ENCODE results near the gene TRIO. TPM values are rescaled to one million over a fixed set of nuclear protein-coding genes. Genes with fewer than 3 reads are reported as not detected.
"Not testable (repeated sequence)": the region's sequence is repeated elsewhere in the genome, so short reads cannot be mapped to it uniquely, and the experiment has no call there.

Gene TRIO
- polyA plus RNA-seq, 3 donors: 83.4 to 102 (median 96.1) TPM

DNA sequence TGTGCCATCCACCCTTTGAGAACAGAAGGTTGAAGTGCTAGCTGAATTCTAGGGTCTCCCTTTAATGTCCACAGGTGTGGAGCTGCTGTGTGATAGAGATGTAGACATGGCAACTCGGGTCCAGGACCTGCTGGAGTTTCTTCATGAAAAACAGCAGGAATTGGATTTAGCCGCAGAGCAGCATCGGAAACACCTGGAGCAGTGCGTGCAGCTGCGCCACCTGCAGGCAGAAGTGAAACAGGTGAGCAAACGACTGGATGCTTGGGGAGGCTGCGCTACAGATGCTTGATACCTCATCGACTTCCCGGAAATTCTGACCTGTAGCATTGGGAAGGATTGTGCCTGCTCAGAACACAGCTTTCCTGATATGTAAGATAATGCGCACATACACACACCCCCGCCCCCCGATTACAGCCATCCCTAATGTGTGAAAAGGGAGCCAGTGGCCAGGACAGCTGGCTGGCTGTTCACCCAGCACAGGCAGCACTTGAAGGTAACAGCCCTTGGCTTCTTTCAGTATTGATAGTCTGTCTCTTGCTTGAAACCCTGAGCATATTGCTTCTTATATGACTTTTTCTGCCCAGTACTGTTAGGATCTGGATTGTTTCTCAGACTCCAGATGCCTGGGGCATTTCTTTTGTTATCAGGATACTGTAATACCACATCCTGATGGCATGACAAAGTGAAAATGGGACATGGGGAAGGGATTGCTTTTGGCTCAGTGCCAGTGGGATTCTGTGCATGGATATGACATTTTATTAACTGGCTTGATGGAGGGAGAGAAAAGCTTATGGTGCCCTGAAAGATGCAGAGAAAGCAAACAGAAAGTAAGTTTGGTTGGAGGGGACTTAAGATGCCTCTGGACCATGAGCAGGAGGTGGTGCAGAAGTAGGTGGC, 221.7 kb downstream of the TRIO start:
- DNase-seq (ENCODE audit: low read depth in 3 of 3, low spot score in 2 of 3): no peak

DNA sequence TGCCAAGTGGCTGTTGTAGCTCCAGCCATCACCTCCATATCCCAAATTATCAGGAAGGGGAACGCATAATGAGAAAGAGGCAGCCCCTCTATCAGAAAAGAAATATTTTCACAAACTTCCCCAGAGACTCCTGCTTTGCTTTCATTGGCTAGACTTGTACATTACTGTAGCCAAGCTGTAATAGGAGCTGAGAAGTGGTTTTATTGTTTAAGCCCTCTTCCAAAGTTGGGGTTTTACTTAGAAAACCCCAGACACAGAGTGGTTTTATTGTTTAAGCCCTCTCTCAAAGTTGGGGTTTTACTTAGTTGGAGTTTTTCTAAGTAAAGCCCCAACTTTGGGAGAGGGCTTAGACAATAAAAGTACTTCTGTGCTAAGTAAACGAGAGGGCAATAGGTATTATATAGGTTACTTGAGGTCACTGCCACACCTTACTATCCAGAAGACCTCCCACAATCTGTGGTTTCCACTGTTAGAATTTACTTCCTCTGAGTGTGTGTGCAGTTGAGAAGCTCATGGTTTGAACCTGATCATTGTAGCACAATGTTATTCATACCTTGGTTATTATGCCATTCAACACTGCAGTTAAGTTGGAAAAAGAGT, 222.8 kb downstream of the TRIO start:
- no peak for DNase-seq (ENCODE audit: low read depth in 3 of 3, low spot score in 2 of 3)

DNA sequence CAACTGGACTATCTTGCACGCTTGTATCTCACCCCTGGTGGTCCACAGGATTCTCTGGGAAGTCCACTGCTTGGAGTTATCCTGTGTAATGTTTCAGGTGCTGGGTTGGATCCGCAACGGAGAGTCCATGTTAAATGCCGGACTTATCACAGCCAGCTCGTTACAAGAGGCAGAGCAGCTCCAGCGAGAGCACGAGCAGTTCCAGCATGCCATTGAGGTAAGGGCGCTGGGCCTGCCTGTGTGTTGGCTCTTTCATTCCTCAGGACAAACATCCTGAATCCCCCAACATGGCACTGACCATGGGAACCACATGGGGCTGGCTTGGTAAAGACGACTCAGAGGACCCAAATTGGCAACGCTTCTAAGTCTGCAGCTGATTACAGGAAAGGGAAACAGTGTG, 223.6 kb downstream of the TRIO start:
- DNase-seq (ENCODE audit: low read depth in 3 of 3, low spot score in 2 of 3): no peak

DNA sequence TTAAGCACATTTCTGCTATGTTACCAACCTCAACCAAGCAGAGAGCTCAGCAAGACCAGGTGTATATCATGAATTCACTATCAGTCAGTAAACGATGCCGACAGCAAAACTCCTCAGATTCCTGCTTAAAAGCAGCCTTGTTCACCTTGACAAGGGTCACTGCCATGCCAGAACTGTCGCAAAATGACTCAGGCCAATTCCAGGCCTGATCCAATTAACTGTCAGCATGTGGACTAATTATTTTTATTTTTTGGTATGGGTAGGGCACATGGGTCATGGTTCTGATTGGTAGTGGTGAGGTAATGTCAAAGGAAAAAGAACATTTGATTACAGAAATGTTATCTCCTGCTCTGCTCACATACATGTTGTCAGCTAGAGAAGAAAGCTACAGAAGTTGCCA, 224.2 kb downstream of the TRIO start:
- DNase-seq (ENCODE audit: low read depth in 3 of 3, low spot score in 2 of 3): no peak

DNA sequence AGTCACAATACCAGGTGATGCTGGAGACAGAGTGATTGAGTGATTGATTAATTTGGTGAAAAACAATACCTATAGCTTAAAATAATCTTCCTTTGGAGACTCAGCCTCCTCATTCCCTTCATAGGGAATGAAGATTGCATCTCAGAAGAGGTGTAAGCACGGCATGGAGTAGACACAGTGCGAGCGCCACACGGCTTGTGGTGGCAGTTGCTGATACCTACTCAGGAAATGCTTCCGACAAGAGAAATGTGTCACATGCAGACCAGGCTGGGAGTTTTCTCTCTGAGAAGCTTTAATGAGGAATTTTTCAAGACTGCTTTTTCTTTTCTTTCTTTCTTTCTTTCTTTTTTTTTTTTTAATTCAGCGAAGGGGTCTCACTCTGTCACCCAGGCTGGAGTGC, 226.6 kb downstream of the TRIO start:
- DNase-seq (ENCODE audit: low read depth in 3 of 3, low spot score in 2 of 3): no peak

DNA sequence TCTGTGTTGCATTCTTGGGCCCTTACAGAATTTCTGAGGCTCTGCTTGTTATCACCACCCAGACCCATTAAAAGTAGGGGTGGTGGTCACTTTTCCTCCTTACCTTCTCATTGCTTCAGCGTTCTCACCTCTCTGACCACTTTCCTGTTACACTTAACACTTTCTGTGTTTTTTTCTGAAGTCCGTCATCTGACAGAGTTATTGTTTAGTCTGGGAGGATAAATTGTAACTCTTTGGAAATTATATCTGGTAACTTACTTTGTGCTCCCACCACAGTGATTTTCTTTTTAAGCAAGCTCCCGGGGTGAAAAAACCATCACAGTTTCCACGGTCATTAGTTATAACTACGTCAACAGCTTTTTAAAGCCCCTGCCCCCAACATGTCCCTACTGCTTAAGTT, 227.2 kb downstream of the TRIO start:
- no peak for DNase-seq (ENCODE audit: low read depth in 3 of 3, low spot score in 2 of 3)

DNA sequence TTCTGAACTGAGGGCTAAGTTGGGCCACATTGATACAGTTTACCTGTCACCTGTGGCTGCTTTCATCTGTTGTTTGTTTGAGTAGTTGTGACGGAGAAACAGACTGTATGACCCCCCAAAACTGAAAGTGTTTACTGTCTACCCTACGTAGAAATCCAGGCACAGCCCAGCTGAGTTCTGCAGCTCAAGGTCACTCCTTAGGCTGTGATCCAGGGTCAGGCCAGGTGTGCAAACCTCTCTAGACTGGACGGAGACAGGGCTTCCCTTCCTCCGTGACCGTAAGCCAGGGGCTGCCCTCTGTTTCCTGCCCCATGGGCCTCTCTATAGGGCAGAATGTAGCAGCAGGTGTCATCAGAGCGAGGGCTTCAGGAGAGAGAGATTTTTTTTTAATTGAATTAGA, 230.5 kb downstream of the TRIO start:
- DNase-seq (ENCODE audit: low read depth in 3 of 3, low spot score in 2 of 3): no peak

DNA sequence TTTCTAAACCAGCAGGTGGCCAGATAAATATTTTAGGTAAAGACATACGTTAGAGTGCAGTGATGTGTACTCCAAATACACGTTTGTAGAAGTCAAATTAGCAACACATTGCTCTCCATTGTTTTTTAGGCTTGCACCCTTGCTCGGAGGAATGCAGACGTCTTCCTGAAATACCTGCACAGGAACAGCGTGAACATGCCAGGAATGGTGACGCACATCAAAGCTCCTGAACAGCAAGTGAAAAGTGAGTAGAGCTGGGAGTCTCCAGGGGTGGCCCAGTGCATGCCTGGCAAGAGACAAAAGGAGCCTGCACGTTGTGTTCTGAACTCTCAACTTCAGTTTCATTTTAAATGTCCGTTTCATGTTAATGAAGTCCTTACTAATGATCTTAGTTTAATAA, 231.0 kb downstream of the TRIO start:
- DNase-seq (ENCODE audit: low read depth in 3 of 3, low spot score in 2 of 3): no peak

DNA sequence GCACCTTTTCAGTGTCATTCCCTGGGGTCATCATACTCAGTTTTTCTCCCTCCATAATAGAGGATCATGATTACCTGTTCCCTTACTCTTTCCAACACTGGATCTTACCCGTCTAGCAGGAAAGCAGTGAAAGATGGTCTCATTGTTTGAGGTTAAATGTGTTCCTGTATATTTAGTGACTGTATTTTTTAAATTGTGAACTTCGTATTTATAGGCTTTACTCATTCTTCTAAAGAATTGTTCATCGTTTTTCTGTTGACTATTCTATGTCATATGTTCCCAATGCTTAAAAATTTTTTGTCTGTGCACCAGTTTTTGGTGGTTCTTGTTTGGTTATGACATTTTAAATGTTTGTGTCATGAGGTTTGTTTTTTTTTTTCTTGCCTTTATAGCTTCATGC, 233.6 kb downstream of the TRIO start:
- no peak for DNase-seq (ENCODE audit: low read depth in 3 of 3, low spot score in 2 of 3)

DNA sequence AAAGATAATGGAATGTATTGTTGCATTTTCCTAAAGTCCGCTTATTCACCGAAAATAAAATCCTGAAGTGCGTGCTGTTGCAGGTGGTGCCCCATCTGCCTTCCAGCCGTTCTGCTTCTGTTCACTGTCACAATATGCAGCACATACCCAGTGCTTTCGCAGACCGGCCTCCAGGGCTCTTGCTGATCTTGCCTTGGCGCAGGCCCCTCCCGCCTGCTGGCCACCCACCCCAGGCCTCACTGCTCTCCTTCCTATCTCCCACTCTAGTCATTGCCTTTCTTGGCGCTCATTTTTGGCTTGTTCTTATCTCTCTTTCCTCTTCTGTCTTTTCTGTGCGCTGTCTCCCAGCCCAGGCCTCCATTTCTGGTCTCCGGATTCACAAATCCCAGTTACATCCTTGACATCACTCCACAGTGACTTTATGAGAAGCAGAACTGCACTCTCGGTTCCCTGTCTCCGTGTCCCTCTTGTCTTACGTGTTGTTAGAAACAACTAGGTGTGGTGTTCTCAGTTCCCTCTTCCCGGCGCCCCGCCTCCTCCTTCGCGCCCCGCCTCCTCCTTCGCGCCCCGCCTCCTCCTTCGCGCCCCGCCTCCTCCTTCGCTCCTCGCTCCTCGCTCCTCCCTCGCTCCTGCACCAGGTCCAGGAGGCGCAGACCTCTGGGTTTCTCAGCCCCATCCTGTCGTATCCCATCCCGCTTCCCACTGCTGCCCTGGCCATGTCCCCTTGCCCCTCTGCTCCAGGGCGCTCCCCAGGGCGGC, 236.8 kb downstream of the TRIO start:
- DNase-seq (ENCODE audit: low read depth in 3 of 3, low spot score in 2 of 3): no peak

DNA sequence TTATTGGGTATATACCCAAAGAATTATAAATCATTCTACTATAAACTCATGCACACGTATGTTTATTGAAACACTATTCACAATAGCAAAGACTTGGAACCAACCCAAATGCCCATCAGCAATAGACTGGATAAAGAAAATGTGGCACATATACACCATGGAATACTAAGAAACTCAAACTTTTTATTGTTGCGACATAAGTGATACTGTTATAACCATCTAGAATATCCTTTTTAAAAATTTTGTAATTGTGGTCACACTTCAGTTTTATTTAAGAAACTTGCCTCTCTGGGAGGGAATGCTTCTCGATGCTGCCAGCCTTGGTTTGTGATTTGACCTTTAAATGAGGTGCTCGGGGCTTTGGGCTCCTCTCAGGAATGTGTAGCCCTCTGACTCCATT, 237.6 kb downstream of the TRIO start:
- no peak for DNase-seq (ENCODE audit: low read depth in 3 of 3, low spot score in 2 of 3)

DNA sequence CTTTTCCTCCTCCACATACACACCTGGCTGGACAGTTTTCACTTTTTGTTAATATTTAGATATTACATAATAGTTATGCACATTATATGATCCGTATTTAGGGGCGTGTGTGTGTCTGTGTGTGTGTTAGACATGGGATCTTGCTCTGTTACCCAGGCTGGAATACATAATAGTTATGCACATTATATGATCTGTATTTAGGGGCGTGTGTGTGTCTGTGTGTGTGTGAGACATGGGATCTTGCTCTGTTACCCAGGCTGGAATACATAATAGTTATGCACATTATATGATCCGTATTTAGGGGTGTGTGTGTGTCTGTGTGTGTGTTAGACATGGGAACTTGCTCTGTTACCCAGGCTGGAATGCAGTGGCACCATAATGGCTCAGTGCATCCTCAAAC, 239.5 kb downstream of the TRIO start:
- no peak for DNase-seq (ENCODE audit: low read depth in 3 of 3, low spot score in 2 of 3)

DNA sequence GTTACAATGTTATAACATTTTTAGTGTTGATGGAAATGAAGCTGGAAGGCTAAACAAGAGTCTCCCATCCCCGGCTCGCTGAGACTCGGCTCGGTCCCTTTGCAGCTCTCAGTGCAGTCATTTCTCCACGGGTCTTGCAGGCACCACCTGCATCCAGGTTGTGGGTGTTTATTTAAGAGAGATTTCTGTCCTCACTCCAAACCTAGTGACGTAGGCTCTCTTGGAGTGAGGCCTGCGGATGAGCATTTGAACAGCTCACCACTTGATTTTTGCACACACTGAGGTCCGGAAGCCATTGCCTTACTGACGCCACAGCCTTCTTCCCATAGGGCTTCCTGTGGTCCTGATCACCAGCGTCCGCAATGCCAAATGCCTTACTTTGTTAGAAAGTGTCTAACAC, 240.8 kb downstream of the TRIO start:
- DNase-seq (ENCODE audit: low read depth in 3 of 3, low spot score in 2 of 3): no peak

DNA sequence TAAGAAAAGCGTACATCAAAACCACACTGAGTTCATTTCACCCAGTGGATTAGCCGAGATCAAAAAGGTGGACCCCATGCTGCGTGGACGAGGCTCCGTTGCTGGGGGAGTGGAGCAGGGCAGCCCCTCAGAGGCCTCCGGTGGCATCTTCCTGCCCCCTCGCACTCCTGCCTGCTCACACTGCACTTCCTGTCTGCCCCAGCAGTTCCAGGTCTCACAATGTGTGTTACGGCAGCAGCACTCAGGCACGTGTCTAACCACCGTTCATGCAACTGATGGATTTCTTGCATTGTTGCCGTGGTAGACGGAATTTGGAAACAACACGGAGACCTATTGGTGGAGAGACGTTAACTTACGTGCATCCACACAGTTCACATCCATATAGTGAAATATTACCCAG, 241.9 kb downstream of the TRIO start:
- DNase-seq (ENCODE audit: low read depth in 3 of 3, low spot score in 2 of 3): no peak

DNA sequence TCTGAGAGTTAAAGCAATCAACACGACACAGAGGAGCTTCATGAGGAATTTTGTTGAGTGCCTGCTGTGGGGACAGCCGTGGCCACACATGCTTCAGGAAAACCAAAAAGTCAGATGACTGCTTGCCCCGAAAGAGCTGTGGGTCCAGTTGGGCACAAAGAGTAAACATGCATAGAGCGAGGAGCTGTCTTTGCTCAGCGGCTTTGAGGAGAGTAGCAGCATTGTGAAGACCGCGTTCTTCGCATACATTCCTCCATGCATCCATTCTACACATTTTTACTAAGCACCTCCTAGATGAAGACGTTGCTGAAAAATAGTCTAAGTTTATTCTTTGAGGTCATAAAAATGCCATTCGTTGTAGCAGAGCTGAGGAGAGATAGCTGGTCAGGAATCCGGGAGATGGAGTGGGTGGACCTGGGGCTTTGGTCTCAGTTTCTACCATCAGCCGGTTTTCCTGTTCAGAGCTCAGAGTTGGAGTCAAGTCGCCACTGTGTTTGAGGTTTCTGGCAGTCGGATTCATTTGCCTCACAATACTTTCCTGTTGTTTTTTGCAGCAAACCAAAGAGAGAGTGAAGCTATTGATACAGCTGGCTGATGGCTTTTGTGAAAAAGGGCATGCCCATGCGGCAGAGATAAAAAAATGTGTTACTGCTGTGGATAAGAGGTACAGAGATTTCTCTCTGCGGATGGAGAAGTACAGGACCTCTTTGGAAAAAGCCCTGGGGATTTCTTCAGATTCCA, 243.9 kb downstream of the TRIO start:
- no peak for DNase-seq (ENCODE audit: low read depth in 3 of 3, low spot score in 2 of 3)

DNA sequence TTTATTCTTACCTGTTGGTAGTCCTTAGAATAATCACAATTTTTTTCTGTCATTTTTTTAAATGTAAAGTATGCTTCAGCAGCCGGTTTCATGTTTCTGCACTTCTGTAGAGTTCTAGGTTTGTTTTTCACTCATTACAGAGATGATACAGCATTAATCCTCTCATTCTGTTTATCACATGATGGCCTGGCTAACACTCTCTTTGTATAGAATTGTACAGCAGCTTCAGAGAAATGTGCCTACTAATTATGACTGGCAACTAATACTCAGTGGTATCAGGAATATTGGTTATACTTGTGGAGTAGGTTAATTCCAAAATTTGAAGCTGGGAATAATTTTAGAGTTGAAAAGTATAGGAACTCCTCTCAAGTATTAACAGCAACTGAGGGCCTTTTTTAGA, 245.6 kb downstream of the TRIO start:
- no peak for DNase-seq (ENCODE audit: low read depth in 3 of 3, low spot score in 2 of 3)

DNA sequence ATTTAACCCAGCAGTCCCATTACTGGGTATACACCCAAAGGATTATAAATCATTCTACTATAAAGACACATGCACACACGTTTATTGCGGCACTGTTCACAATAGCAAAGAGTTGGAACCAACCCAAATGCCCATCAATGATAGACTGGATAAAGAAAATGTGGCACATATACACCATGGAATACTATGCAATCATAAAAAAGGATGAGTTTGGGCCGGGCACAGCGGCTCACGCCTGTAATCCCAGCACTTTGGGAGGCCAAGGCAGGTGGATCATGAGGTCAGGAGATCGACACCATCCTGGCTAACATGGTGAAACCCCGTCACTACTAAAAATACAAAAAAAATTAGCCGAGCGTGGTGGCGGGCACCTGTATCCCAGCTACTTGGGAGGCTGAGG, 249.4 kb downstream of the TRIO start:
- not testable (repeated sequence) for DNase-seq (ENCODE audit: low read depth in 3 of 3, low spot score in 2 of 3)

DNA sequence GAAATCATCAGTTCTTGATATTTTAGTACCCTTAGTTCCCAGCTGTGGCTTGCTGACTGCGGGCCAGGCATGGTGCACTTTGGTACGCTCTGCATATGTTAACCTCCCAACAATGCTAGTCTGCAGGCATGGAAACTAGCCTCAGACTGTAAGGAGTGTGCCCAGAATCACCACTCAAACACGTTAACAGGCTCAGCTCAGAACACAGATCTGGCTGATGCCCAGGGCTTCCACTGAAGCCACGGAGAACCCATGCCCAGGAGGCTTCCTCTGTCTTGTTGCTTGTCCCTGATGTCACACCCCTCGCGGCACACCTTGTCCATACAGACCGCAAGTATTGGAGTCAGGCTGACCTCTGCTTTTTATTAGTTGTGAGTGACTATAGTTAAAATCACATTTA, 251.2 kb downstream of the TRIO start:
- DNase-seq (ENCODE audit: low read depth in 3 of 3, low spot score in 2 of 3): no peak

DNA sequence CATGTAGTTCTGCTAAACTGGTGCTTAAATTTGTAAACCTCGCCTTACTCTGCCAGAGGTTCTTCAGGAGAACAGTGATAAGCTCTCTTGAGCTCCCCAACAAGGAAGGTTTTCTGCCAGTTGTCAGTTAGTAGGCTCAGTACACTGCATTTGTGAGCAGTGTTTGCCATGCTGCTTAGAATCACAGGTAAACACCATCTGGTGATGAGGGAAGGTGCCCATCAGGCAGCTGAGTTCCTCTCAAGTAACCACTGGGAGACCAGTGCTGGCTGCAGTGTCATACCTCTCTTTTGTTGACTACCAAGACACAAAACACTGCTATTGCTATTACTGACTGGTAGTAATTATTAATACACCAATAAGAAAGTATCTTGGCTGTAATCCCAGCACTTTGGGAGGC, 252.3 kb downstream of the TRIO start:
- DNase-seq (ENCODE audit: low read depth in 3 of 3, low spot score in 2 of 3): no peak

DNA sequence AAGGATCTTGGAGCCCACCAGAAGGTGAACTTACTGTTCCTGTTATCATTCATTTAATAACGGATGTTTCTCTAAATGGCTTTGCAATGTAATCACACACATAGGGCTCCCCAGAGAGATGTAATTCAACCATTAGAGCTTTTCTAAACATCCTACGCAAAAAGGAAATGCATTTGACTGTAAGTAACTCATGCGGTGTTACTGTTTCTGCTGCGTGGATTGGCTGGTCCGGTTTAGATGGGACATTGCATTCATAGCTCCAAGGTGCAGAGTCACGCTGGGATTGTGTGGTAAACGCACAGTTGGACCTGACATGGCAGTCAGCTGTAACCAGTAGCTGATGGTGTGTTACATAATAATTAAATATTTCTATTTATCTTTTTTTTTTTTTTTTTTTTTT, 252.9 kb downstream of the TRIO start:
- no peak for DNase-seq (ENCODE audit: low read depth in 3 of 3, low spot score in 2 of 3)

DNA sequence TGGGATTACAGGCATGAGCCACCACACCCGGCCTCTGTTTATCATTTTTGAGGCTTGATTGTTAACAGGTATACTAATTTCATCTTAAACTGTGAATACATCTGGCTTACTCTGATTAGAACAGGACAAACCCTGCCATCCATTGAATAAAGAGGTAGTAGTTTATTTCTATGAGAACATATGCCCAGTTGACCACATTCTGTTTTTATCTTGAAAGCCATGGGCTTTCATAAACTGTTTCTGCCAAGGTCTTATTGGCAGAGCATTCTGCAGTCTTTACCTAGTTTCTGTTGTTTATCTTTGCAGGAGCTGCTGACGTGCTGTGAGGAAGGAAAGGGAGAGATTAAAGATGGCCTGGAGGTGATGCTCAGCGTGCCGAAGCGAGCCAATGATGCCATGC, 253.6 kb downstream of the TRIO start:
- DNase-seq (ENCODE audit: low read depth in 3 of 3, low spot score in 2 of 3): no peak
